ENCODE data around the gene ENTPD6.
A peak's percentile ranks its signal among the peaks of the same experiment; 100 is the strongest.

The ENTPD6 gene

GRCh38 chr20:25274481-25274880, 79.0 kb downstream of the ENTPD6 start:
- no peak for DNase-seq
- Histone ChIP-seq H3K36me3 (ENCODE audit: control insufficient read depth in 1 of 2, insufficient read depth in 2 of 2, low read depth in 1 of 2, low read length in 2 of 2) (peaks cover 96 to 99% of the 10 kb centered on the region in 2 experiments), H3K4me2 (ENCODE audit: low read length, poor library complexity, severe bottlenecking) (no peak overlapping the region), H3K4me1 (ENCODE audit: control insufficient read depth, insufficient read depth, low read depth, low read length) (peaks cover 33% of the 10 kb centered on the region), H3K9ac (ENCODE audit: low read length) (no peak overlapping the region), H3K14ac (ENCODE audit: low read length in 2 of 2) (no peak overlapping the region), H3K23ac (ENCODE audit: low read length in 2 of 2) (no peak overlapping the region), H3K4ac (ENCODE audit: low read depth in 1 of 2, low read length in 2 of 2) (no peak overlapping the region), H2AK5ac (ENCODE audit: low read length, severe bottlenecking) (no peak overlapping the region), H3K18ac (ENCODE audit: low read depth in 1 of 2, low read length in 2 of 2) (no peak overlapping the region), H2BK120ac (ENCODE audit: low read depth, low read length) (no peak overlapping the region), H3K79me1 (replicated peaks; ENCODE audit: low read length, poor library complexity, severe bottlenecking) (peaks cover 44% of the 10 kb centered on the region), H2BK5ac (ENCODE audit: low read depth, low read length, poor library complexity, severe bottlenecking) (no peak overlapping the region), H2AFZ (ENCODE audit: low read depth, low read length) (no peak overlapping the region), H3K4me3 (ENCODE audit: insufficient read depth in 1 of 2, low read depth in 1 of 2, low read length in 2 of 2) (no peak overlapping the region), H2BK15ac (ENCODE audit: low read depth, poor library complexity, severe bottlenecking) (no peak overlapping the region), H3K9me3 (ENCODE audit: control insufficient read depth, low read length) (no peaks in the 10 kb centered on the region), H3K27me3 (ENCODE audit: control insufficient read depth in 1 of 2, insufficient read depth in 1 of 2, low read length in 2 of 2) (no peaks in the 10 kb centered on the region), H3K27ac (ENCODE audit: low read length, poor library complexity, severe bottlenecking) (no peak overlapping the region), H4K91ac (ENCODE audit: low read length) (no peak overlapping the region), H2BK12ac (ENCODE audit: low read length in 2 of 2) (no peak overlapping the region), H4K8ac (ENCODE audit: low read length) (no peak overlapping the region)
- 92% methylated on average over 19 of the region's 20 CpGs for WGBS

GRCh38 chr20:25274891-25275812, 79.6 kb downstream of the ENTPD6 start:
- Histone ChIP-seq H3K9me3 (ENCODE audit: control insufficient read depth, low read length) (no peaks in the 10 kb centered on the region), H2BK5ac (ENCODE audit: low read depth, low read length, poor library complexity, severe bottlenecking) (no peak overlapping the region), H2BK12ac (ENCODE audit: low read length in 2 of 2) (no peak overlapping the region), H3K23ac (ENCODE audit: low read length in 2 of 2) (no peak overlapping the region), H3K4ac (ENCODE audit: low read depth in 1 of 2, low read length in 2 of 2) (no peak overlapping the region), H3K4me3 (ENCODE audit: insufficient read depth in 1 of 2, low read depth in 1 of 2, low read length in 2 of 2) (no peak overlapping the region), H3K27ac (ENCODE audit: low read length, poor library complexity, severe bottlenecking) (no peak overlapping the region), H2AK5ac (ENCODE audit: low read length, severe bottlenecking) (no peak overlapping the region), H3K36me3 (ENCODE audit: control insufficient read depth in 1 of 2, insufficient read depth in 2 of 2, low read depth in 1 of 2, low read length in 2 of 2) (peaks cover 98 to 100% of the 10 kb centered on the region in 2 experiments), H3K4me1 (ENCODE audit: control insufficient read depth, insufficient read depth, low read depth, low read length) (peaks cover 34% of the 10 kb centered on the region), H2AFZ (ENCODE audit: low read depth, low read length) (no peak overlapping the region), H2BK15ac (ENCODE audit: low read depth, poor library complexity, severe bottlenecking) (no peak overlapping the region), H3K27me3 (ENCODE audit: control insufficient read depth in 1 of 2, insufficient read depth in 1 of 2, low read length in 2 of 2) (no peaks in the 10 kb centered on the region), H3K4me2 (ENCODE audit: low read length, poor library complexity, severe bottlenecking) (no peak overlapping the region), H4K8ac (ENCODE audit: low read length) (peak overlapping the region; percentile 19), H3K79me1 (replicated peaks; ENCODE audit: low read length, poor library complexity, severe bottlenecking) (peaks cover 43% of the 10 kb centered on the region), H4K91ac (ENCODE audit: low read length) (no peak overlapping the region), H2BK120ac (ENCODE audit: low read depth, low read length) (no peak overlapping the region), H3K18ac (ENCODE audit: low read depth in 1 of 2, low read length in 2 of 2) (no peak overlapping the region), H3K9ac (ENCODE audit: low read length) (no peak overlapping the region), H3K14ac (ENCODE audit: low read length in 2 of 2) (no peak overlapping the region)
- 95% methylated on average over 32 of the region's 32 CpGs for WGBS
- no peak for DNase-seq

DNA sequence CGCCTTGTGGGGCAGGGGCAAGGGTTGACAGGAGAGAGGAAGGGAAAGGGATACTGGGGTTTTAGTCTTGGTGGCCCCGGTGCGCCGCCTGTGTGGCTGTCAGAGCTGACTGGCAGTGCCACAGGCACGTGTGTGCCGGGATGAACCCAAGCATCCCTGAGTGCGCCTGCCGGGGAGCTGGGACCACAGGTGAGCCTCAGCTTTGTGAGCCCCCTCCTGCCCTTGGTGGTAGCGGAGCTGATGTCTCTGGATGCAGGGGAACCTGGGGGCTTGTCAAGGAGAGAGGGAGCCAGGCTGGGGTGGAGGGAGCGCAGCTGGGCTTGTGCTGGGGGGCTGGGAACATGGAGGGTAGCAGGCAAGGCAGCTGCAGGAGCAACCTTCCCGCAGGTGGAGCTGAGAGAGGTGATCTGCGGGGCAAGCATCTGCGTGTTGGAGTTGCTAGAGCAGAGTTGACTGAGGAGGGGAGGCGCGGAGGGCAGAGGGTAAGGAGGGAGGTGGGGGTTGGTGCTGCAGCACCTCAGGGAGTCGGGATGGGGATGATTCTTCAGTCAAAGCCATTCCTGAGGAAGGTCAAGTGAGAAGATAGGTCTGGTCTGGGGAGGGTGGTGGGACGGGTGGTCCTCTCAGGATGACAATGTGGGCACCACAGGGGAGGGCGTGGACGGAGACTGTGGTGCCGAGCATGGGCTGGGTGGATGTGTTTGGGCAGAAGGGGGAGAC, 80.5 kb downstream of the ENTPD6 start:
- no peak for DNase-seq
- Histone ChIP-seq H3K23ac (ENCODE audit: low read length in 2 of 2) (no peak overlapping the region), H3K4me1 (ENCODE audit: control insufficient read depth, insufficient read depth, low read depth, low read length) (peaks cover 41% of the 10 kb centered on the region), H2BK5ac (ENCODE audit: low read depth, low read length, poor library complexity, severe bottlenecking) (no peak overlapping the region), H4K8ac (ENCODE audit: low read length) (no peak overlapping the region), H3K4me3 (ENCODE audit: insufficient read depth in 1 of 2, low read depth in 1 of 2, low read length in 2 of 2) (no peak overlapping the region), H2BK120ac (ENCODE audit: low read depth, low read length) (no peak overlapping the region), H3K79me1 (replicated peaks; ENCODE audit: low read length, poor library complexity, severe bottlenecking) (peaks cover 49% of the 10 kb centered on the region), H3K27me3 (ENCODE audit: control insufficient read depth in 1 of 2, insufficient read depth in 1 of 2, low read length in 2 of 2) (no peaks in the 10 kb centered on the region), H2AK5ac (ENCODE audit: low read length, severe bottlenecking) (no peak overlapping the region), H3K9ac (ENCODE audit: low read length) (no peak overlapping the region), H3K36me3 (ENCODE audit: control insufficient read depth in 1 of 2, insufficient read depth in 2 of 2, low read depth in 1 of 2, low read length in 2 of 2) (peaks cover 99 to 100% of the 10 kb centered on the region in 2 experiments), H2BK12ac (ENCODE audit: low read length in 2 of 2) (no peak overlapping the region), H3K14ac (ENCODE audit: low read length in 2 of 2) (no peak overlapping the region), H2BK15ac (ENCODE audit: low read depth, poor library complexity, severe bottlenecking) (no peak overlapping the region), H3K27ac (ENCODE audit: low read length, poor library complexity, severe bottlenecking) (no peak overlapping the region), H3K9me3 (ENCODE audit: control insufficient read depth, low read length) (no peaks in the 10 kb centered on the region), H3K4me2 (ENCODE audit: low read length, poor library complexity, severe bottlenecking) (no peak overlapping the region), H3K4ac (ENCODE audit: low read depth in 1 of 2, low read length in 2 of 2) (no peak overlapping the region), H4K91ac (ENCODE audit: low read length) (no peak overlapping the region), H3K18ac (ENCODE audit: low read depth in 1 of 2, low read length in 2 of 2) (no peak overlapping the region), H2AFZ (ENCODE audit: low read depth, low read length) (no peak overlapping the region)
- WGBS = 98% methylated on average over 20 of the region's 20 CpGs
